Tibial nerve (tissue), 3 donors: Measurements from ENCODE around the gene LEPROT.

Source experiments
- POLR2A ChIP-seq, 2 donors: fragments of 450-650 bp; IDR thresholded peaks; one replicate each; pipeline ENCODE4 v1.6.1; 2017; ENCODE audit warnings: antibody characterized with exemption in 2 of 2, mild to moderate bottlenecking in 2 of 2, moderate library complexity in 2 of 2
- TF ChIP-seq, protein P1 (sequence below), 5 experiments: fragments of 200-600 bp in 3 of 5; fragments of 450-650 bp in 2 of 5; sonication (generic) in 3 of 5; IDR thresholded peaks; one replicate each; pipeline ENCODE4 v1.5.1; 2016 to 2019; ENCODE audit warnings: antibody characterized with exemption in 5 of 5, mild to moderate bottlenecking in 3 of 5, moderate library complexity in 2 of 5

DNA sequence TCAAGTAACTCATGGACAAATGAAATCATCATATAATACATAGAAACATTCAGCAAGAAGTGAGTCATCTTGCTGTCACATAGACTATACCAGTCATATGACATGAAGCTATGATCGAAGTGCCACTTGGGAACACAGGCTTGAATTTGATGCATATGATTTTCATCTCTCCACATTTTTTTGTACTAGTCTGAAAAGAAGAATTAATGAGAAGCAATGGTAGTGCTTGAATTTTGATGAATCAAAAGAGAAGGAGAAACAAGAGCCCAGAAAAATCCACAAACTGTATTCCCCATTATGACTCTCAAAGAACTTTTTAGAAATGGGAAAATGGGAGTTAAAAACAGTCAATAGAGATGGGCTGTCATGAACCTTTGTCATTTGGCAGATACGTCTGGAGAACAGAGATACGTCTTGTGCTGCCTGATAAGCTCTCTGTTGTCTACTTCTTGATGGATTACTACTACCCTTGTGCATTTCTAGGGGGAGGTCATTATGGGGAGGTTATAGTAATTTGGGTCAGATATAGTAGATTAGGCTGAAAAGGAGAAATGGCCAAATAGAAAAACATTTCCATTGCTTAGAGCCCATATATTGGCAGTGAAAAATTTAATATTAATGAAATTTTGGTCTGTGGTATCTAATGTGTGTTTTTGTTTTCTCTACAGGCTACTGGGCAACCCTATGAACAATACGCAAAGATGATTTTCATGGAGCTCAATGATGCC is 8.0 kb upstream of the LEPROT start:
- TF ChIP-seq, protein P1, sequence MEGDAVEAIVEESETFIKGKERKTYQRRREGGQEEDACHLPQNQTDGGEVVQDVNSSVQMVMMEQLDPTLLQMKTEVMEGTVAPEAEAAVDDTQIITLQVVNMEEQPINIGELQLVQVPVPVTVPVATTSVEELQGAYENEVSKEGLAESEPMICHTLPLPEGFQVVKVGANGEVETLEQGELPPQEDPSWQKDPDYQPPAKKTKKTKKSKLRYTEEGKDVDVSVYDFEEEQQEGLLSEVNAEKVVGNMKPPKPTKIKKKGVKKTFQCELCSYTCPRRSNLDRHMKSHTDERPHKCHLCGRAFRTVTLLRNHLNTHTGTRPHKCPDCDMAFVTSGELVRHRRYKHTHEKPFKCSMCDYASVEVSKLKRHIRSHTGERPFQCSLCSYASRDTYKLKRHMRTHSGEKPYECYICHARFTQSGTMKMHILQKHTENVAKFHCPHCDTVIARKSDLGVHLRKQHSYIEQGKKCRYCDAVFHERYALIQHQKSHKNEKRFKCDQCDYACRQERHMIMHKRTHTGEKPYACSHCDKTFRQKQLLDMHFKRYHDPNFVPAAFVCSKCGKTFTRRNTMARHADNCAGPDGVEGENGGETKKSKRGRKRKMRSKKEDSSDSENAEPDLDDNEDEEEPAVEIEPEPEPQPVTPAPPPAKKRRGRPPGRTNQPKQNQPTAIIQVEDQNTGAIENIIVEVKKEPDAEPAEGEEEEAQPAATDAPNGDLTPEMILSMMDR (IDR thresholded peaks at IDR 0.05): no peak
- no peak for TF ChIP-seq POLR2A (IDR thresholded peaks at IDR 0.05)
